HEK293 (cell line): ENCODE data around the gene GRIN3A.

ENCODE experiments used
- CTCF ChIA-PET: fragments of 350-600 bp; formaldehyde crosslinking; extraction: SDS; loops from one replicate; lab custom pipeline; 2021; ENCODE audit warnings: antibody characterized with exemption; lab: Yijun Ruan, JAX
- POLR2A ChIA-PET: fragments of 300-600 bp; formaldehyde crosslinking; extraction: SDS; loops from one replicate; lab custom pipeline; 2020; ENCODE audit warnings: antibody characterized with exemption, inconsistent platforms; lab: Yijun Ruan, JAX
- H3K27ac ChIP-seq: fragments of 200-500 bp; sonication (Bioruptor generic); 2 replicates; pipeline ENCODE4 v1.5.1; 2014; ENCODE audit warnings: low read depth, low read length, control low read depth, inconsistent platforms; ENCODE audit errors: extremely low read depth
- H3K36me3 ChIP-seq, 2 experiments: fragments of 200-500 bp in 1 of 2; sonication (Bioruptor generic) in 1 of 2; 1 replicate in 1 of 2; 2 replicates in 1 of 2; pipeline ENCODE4 v1.5.1; 2014 to 2017; ENCODE audit warnings: inconsistent platforms in 2 of 2, low read length in 2 of 2; ENCODE audit not compliant: control insufficient read depth in 2 of 2, insufficient read depth in 1 of 2
- H3K4me1 ChIP-seq: fragments of 200-500 bp; sonication (Bioruptor generic); 2 replicates; pipeline ENCODE4 v1.5.1; 2014; ENCODE audit warnings: mild to moderate bottlenecking, low read length, inconsistent platforms; ENCODE audit not compliant: control insufficient read depth, insufficient read depth
- H3K4me3 ChIP-seq: 2 replicates; pipeline ENCODE4 v1.5.1; 2011; ENCODE audit warnings: low read depth, mild to moderate bottlenecking, control low read depth, low read length, moderate library complexity
- H3K9me3 ChIP-seq: fragments of 200-500 bp; sonication (Bioruptor generic); 2 replicates; pipeline ENCODE4 v1.5.1; 2014; ENCODE audit warnings: low read depth, low read length, inconsistent platforms; ENCODE audit not compliant: control insufficient read depth, insufficient read depth
- IKZF3 ChIP-seq: fragments of 450-650 bp; IDR thresholded peaks from 2 replicates; pipeline ENCODE4 v1.5.0; 2018; ENCODE audit warnings: missing biosample characterization, mild to moderate bottlenecking, missing genetic modification characterization, moderate library complexity
- ZBTB48 ChIP-seq: fragments of 450-650 bp; formaldehyde crosslinking; IDR thresholded peaks from 2 replicates; pipeline ENCODE4 v1.5.1; 2016; ENCODE audit warnings: missing biosample characterization, missing genetic modification characterization
- ZNF10 ChIP-seq: fragments of 450-650 bp; formaldehyde crosslinking; IDR thresholded peaks from 2 replicates; pipeline ENCODE4 v1.5.1; 2017; ENCODE audit warnings: missing biosample characterization, missing genetic modification characterization
- ZNF184 ChIP-seq: fragments of 450-650 bp; IDR thresholded peaks from 2 replicates; pipeline ENCODE4 v1.5.1; 2018; ENCODE audit warnings: missing biosample characterization, mild to moderate bottlenecking, missing genetic modification characterization
- ZNF211 ChIP-seq: fragments of 450-650 bp; formaldehyde crosslinking; IDR thresholded peaks from 2 replicates; pipeline ENCODE4 v1.5.1; 2016; ENCODE audit warnings: low read depth, missing biosample characterization, missing genetic modification characterization
- ZNF23 ChIP-seq: fragments of 450-650 bp; formaldehyde crosslinking; IDR thresholded peaks from 2 replicates; pipeline ENCODE4 v1.5.1; 2016; ENCODE audit warnings: missing biosample characterization, missing genetic modification characterization, borderline replicate concordance
- ZNF24 ChIP-seq: fragments of 450-650 bp; formaldehyde crosslinking; IDR thresholded peaks from 2 replicates; pipeline ENCODE4 v1.5.1; 2016; ENCODE audit warnings: missing biosample characterization, missing genetic modification characterization
- ZNF302 ChIP-seq: fragments of 450-650 bp; formaldehyde crosslinking; IDR thresholded peaks from 2 replicates; pipeline ENCODE4 v1.5.1; 2016; ENCODE audit warnings: missing biosample characterization, missing genetic modification characterization, low read depth
- ZNF404 ChIP-seq: fragments of 450-650 bp; formaldehyde crosslinking; IDR thresholded peaks from 2 replicates; pipeline ENCODE4 v1.5.1; 2017; ENCODE audit warnings: missing biosample characterization, missing genetic modification characterization
- ZNF521 ChIP-seq: fragments of 450-650 bp; formaldehyde crosslinking; IDR thresholded peaks from 2 replicates; pipeline ENCODE4 v1.5.1; 2017; ENCODE audit warnings: missing biosample characterization, mild to moderate bottlenecking, missing genetic modification characterization
- ZNF529 ChIP-seq: fragments of 450-650 bp; formaldehyde crosslinking; IDR thresholded peaks from 2 replicates; pipeline ENCODE4 v1.5.1; 2017; ENCODE audit warnings: missing genetic modification characterization, missing biosample characterization; ENCODE audit not compliant: insufficient replicate concordance
- ZNF544 ChIP-seq: fragments of 450-650 bp; formaldehyde crosslinking; IDR thresholded peaks from 2 replicates; pipeline ENCODE4 v1.5.0; 2017; ENCODE audit warnings: missing biosample characterization, missing genetic modification characterization
- ZNF560 ChIP-seq: fragments of 450-650 bp; formaldehyde crosslinking; IDR thresholded peaks from 2 replicates; pipeline ENCODE4 v1.5.1; 2017; ENCODE audit warnings: missing biosample characterization, missing genetic modification characterization, borderline replicate concordance
- ZNF626 ChIP-seq: fragments of 450-650 bp; sonication (Bioruptor Pico); formaldehyde crosslinking; IDR thresholded peaks from 2 replicates; pipeline ENCODE4 v1.5.1; 2018; ENCODE audit warnings: missing biosample characterization, missing genetic modification characterization, inconsistent platforms
- TF ChIP-seq, protein P1 (sequence below): fragments of 450-650 bp; formaldehyde crosslinking; optimal IDR thresholded peaks from 2 replicates; pipeline ENCODE3; 2016; ENCODE audit warnings: missing biosample characterization, mild to moderate bottlenecking, missing genetic modification characterization
- TF ChIP-seq, protein P2 (sequence below): fragments of 450-650 bp; IDR thresholded peaks from 2 replicates; pipeline ENCODE4 v1.5.1; 2018; ENCODE audit warnings: missing biosample characterization, missing genetic modification characterization
- TF ChIP-seq, protein P3 (sequence below): fragments of 450-650 bp; formaldehyde crosslinking; IDR thresholded peaks from 2 replicates; pipeline ENCODE4 v1.5.1; 2016; ENCODE audit warnings: missing biosample characterization, missing genetic modification characterization

GRIN3A gene

DNA sequence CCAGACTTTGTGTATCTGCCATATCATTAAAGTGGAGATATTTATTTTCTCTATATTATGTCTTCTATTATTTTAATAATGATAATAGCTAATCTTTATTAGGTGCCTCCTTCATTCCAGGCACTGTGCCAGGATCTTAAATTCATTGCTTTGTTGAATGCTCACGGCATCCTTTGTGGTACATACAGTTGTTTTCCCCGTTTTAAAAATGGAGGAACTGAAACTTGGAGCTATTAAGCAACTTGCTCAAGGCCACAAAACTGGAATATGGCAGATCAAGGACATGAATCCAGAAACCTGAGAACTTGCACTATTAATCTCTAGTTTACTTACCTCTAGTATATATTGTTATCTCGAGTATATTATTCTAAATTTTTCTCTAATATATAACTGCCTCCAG is 102.2 kb downstream of the GRIN3A start (continued):
- no peak for TF ChIP-seq ZBTB48 (tag by site-specific recombination)
- TF ChIP-seq ZNF24 (tag by site-specific recombination) = no peak
- TF ChIP-seq IKZF3 (tag by site-specific recombination) = no peak

DNA sequence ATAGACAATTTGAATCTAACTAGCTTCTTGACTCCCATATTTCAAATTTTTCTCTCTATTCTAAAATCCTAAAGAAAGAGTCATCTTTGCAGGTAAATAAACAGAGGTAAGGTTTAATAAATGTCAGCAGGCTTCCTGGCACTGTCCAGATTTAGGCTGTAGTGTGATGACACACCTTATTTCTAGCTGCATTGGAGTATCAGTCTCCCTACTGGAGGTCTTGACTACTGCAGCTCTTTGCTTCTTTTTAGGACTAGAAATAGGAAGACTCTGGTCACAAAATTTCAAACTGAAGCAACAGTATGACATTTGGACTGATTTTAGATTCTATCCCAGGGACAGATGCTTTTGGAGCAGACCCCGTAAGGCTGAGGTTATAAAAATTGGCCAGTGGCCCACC is 103.0 kb downstream of the GRIN3A start:
- no peak overlapping the region for H3K27ac ChIP-seq
- H3K36me3 ChIP-seq = no peaks in the 10 kb centered on the region
- no peak for TF ChIP-seq ZNF521
- no peak for TF ChIP-seq ZNF560 (tag by site-specific recombination)
- TF ChIP-seq ZNF10 (tag by site-specific recombination) = no peak
- TF ChIP-seq, protein P1, sequence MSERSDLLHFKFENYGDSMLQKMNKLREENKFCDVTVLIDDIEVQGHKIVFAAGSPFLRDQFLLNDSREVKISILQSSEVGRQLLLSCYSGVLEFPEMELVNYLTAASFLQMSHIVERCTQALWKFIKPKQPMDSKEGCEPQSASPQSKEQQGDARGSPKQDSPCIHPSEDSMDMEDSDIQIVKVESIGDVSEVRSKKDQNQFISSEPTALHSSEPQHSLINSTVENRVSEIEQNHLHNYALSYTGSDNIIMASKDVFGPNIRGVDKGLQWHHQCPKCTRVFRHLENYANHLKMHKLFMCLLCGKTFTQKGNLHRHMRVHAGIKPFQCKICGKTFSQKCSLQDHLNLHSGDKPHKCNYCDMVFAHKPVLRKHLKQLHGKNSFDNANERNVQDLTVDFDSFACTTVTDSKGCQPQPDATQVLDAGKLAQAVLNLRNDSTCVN (tag by site-specific recombination) = no peak
- TF ChIP-seq ZNF404 (tag by site-specific recombination) = no peak
- TF ChIP-seq, protein P2, sequence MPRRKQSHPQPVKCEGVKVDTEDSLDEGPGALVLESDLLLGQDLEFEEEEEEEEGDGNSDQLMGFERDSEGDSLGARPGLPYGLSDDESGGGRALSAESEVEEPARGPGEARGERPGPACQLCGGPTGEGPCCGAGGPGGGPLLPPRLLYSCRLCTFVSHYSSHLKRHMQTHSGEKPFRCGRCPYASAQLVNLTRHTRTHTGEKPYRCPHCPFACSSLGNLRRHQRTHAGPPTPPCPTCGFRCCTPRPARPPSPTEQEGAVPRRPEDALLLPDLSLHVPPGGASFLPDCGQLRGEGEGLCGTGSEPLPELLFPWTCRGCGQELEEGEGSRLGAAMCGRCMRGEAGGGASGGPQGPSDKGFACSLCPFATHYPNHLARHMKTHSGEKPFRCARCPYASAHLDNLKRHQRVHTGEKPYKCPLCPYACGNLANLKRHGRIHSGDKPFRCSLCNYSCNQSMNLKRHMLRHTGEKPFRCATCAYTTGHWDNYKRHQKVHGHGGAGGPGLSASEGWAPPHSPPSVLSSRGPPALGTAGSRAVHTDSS (tag by site-specific recombination) = no peak
- TF ChIP-seq ZNF184 (tag by site-specific recombination) = no peak
- no peak for TF ChIP-seq ZNF529 (tag by site-specific recombination)
- no peak for TF ChIP-seq ZNF23 (tag by site-specific recombination)
- no peaks in the 10 kb centered on the region for H3K4me1 ChIP-seq
- ChIA-PET POLR2A (no interaction called here), CTCF (interaction anchor here (0.9 kb wide), 1 partner anchor 187 kb away, joined by 4 read pairs; no protein-coding TSS in a partner anchor)
- H3K4me3 ChIP-seq = no peak overlapping the region
- H3K9me3 ChIP-seq = no peaks in the 10 kb centered on the region

DNA sequence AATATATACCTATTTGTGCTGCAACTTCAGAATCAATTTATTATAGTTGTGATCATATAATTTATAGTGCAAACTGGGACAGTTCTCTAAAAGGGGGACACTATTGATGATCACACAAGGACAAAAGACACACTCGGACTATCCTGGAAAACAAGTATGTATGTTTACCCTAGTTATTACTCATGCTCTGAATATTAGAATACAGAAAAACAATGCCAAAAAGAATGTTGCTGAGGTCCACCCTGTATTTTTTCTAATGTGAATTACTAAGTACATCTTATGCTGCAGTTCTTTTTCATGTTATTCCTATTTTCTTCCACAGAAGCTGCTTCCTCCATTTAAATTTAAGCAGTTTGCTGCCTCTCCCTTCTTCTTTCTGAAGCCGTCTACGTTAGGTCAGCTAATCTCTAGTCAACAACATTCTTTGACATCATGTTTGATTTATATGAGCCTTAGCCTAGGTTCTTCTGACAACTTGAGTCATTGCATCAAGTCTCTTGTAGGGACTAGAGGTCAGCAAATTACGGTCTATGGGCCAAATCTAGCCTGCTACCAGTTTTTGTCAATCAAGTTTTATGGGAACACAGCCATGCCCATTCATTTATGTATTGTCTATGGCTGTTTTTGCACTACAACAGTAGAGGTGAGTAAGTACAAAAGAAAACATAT is 103.6 kb downstream of the GRIN3A start:
- Histone ChIP-seq H3K27ac (no peak overlapping the region), H3K9me3 (no peaks in the 10 kb centered on the region), H3K4me3 (no peak overlapping the region), H3K4me1 (no peaks in the 10 kb centered on the region), H3K36me3 (no peaks in the 10 kb centered on the region)
- POLR2A ChIA-PET = no interaction called here
- CTCF ChIA-PET = interaction anchor here (0.9 kb wide), 1 partner anchor 186 kb away, joined by 4 read pairs; no protein-coding TSS in a partner anchor
- TF ChIP-seq, protein P3, sequence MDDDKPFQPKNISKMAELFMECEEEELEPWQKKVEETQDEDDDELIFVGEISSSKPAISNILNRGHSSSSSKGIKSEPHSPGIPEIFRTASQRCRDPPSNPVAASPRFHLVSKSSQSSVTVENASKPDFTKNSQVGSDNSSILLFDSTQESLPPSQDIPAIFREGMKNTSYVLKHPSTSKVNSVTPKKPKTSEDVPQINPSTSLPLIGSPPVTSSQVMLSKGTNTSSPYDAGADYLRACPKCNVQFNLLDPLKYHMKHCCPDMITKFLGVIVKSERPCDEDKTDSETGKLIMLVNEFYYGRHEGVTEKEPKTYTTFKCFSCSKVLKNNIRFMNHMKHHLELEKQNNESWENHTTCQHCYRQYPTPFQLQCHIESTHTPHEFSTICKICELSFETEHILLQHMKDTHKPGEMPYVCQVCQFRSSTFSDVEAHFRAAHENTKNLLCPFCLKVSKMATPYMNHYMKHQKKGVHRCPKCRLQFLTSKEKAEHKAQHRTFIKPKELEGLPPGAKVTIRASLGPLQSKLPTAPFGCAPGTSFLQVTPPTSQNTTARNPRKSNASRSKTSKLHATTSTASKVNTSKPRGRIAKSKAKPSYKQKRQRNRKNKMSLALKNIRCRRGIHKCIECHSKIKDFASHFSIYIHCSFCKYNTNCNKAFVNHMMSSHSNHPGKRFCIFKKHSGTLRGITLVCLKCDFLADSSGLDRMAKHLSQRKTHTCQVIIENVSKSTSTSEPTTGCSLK (tag by site-specific recombination) = no peak
- TF ChIP-seq ZNF211 = no peak
- TF ChIP-seq ZNF544 (tag by site-specific recombination) = no peak
- no peak for TF ChIP-seq ZNF626
- no peak for TF ChIP-seq ZNF302
- TF ChIP-seq, all 188 proteins: peak for 0
